Pancreas (tissue), 10 donors: Measurements from ENCODE around the gene CHID1. TPM values are rescaled to one million over a fixed set of nuclear protein-coding genes. Genes with fewer than 3 reads are reported as not detected.
A peak's percentile ranks its signal among the peaks of the same experiment; 100 is the strongest.

Experiments
- ATAC-seq, 4 donors: fragments of 200-7000 bp; cut with Tn5 transposase; one replicate each; pipeline versions ENCODE4 v1.8.0 to v1.9.1; 2020; ENCODE audit warnings: mild to moderate bottlenecking in 4 of 4, moderate library complexity in 4 of 4
- DNase-seq, 6 donors: peaks; one replicate each; pipeline ENCODE4 v3.0.0-alpha.2; 2020
- FAIRE-seq: peaks from 2 replicates; lab custom pipeline; 2012; peaks lifted over from hg19 to GRCh38; lab: Jason Lieb, UNC
- H3K27ac ChIP-seq, 4 donors: fragments of 200-600 bp; sonication (generic); 1 replicate in 3 of 4; 2 replicates in 1 of 4; pipeline versions ENCODE4 v1.5.0 to v1.8.0; 2020
- H3K27me3 ChIP-seq, 4 donors: fragments of 200-600 bp; one replicate each; pipeline ENCODE4 v1.8.0; 2021
- H3K36me3 ChIP-seq, 3 donors: fragments of 200-600 bp; sonication (generic) in 1 of 3; one replicate each; pipeline versions ENCODE4 v1.5.0 to v1.8.0; 2020 to 2021
- H3K4me1 ChIP-seq, 3 donors: fragments of 200-600 bp; one replicate each; pipeline ENCODE4 v1.8.0; 2021
- H3K4me3 ChIP-seq, 4 donors: fragments of 200-600 bp; sonication (generic) in 2 of 4; one replicate each; pipeline versions ENCODE4 v1.5.0 to v1.8.0; 2020 to 2021
- H3K9me3 ChIP-seq, 4 donors: fragments of 200-600 bp; one replicate each; pipeline ENCODE4 v1.8.0; 2021
- WGBS, 2 donors: extraction: QIAGEN DNeasy Blood & Tissue Kit; methylation state at CpG; one replicate each; pipeline ENCODE4 v1.1.7; 2013; 5-methylcytosine and 5-hydroxymethylcytosine counted together
- intact Hi-C, 3 donors: fragments of 100-400 bp; cut with DNase I; formaldehyde crosslinking; loops; one replicate each; pipeline versions ENCODE4 v1.11.1 to v1.14.2; 2022
- polyA plus RNA-seq, 2 donors: library from polyadenylated mRNA; stranded (reverse); fragments of 200-250 nt; gene quantifications; one replicate each; pipeline ENCODE4 v1.2.3, GENCODE V29; 2013
- total RNA-seq, 6 donors: library from RNA; stranded (reverse); fragmentation: NEBNext Ultra II Directional in 4 of 6; extraction: Animal tissue kit (Norgen Biotek cat#: 25700) in 4 of 6; gene quantifications; one replicate each; pipeline versions ENCODE4 v1.2.1 to v1.2.4, GENCODE V29; 2021 to 2023
- TF ChIP-seq, protein P1 (sequence below), 4 donors: fragments of 200-600 bp; sonication (generic) in 3 of 4; IDR thresholded peaks; one replicate each; pipeline versions ENCODE4 v1.5.0 to v1.8.0; 2021; ENCODE audit warnings: antibody characterized with exemption in 4 of 4
- donor health status: healthy with polysubstance abuse.
- donor health status: DM: no; HTN: no; CAD: no; lungs with moderate emphysema.
- donor health status: DM: no; HTN: no; CAD: no.
- donor health status: control.
- donor health status: control.
- donor health status: Bipolar disorder and iron deficiency.
- donor health status: DM: yes; HTN: yes; CAD: no.
- donor health status: DM: no; HTN: no; CAD: no.
- donor health status: DM: no; HTN: no; CAD: no.
- donor health status: DM: yes; HTN: yes; CAD: no.

CHID1 gene
- total and polyA plus RNA-seq, 8 donors: 41.7 to 86.0 (median 62.1) TPM

DNA sequence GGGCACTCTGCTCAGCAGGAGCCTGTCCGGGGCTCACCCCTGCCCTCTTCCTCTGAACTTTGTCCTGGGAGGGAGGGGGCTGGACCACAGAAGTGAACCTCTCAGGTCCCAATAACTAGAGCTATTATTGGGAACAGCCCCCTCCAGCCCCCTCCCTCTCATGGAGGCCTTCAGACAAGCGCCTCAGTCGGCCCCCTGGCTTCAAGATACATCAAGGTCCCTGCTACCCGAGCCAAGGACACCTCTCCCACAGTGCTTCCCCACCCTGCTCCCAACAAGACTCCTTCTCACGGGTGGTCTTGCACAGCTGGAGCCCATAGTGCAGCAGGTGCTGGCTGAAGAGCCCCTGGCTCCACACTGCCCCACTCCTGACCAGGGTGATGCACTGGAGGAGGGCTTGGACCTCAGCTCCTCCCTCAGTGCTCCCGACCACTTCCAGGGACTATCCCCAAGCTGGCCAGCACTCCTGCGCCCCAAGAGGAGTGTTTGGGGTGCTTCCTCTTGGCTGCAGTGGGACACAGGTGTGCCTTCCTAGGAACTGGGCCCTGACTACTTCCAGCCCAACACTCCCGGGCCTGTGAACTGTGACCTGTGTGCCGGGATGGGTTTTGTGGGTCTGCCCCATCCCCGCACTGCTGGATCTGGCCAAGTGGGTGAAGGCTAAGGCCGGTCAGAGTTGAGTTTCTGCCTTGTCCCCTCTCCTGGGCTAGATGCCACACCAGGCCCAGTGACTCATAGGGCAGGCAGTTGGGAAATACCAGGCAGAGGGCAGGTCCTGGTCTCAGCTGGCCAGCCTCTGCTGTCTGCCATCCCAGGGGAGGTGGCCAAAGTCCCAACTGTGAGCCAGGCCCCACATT is 89.7 kb downstream of the CHID1 start:
- H3K27ac ChIP-seq: peak overlapping the region; percentile 91 to 99 (median 97)
- DNase-seq: peak; percentile 81 to 96 (median 94)
- no peaks in the 10 kb centered on the region for H3K9me3 ChIP-seq
- no peaks in the 10 kb centered on the region for H3K27me3 ChIP-seq
- H3K4me1 ChIP-seq: peaks cover 22 to 38% (median 32%) of the 10 kb centered on the region in 3 donors
- TF ChIP-seq, protein P1, sequence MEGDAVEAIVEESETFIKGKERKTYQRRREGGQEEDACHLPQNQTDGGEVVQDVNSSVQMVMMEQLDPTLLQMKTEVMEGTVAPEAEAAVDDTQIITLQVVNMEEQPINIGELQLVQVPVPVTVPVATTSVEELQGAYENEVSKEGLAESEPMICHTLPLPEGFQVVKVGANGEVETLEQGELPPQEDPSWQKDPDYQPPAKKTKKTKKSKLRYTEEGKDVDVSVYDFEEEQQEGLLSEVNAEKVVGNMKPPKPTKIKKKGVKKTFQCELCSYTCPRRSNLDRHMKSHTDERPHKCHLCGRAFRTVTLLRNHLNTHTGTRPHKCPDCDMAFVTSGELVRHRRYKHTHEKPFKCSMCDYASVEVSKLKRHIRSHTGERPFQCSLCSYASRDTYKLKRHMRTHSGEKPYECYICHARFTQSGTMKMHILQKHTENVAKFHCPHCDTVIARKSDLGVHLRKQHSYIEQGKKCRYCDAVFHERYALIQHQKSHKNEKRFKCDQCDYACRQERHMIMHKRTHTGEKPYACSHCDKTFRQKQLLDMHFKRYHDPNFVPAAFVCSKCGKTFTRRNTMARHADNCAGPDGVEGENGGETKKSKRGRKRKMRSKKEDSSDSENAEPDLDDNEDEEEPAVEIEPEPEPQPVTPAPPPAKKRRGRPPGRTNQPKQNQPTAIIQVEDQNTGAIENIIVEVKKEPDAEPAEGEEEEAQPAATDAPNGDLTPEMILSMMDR (IDR thresholded peaks at IDR 0.05): no peak
- FAIRE-seq: no peak
- intact Hi-C loops: no loop called here
- H3K36me3 ChIP-seq: peaks cover 0 to 10% (median 6%) of the 10 kb centered on the region in 3 donors
- ATAC-seq: peak; percentile 42 to 61 (median 48)
- 7 to 11% methylated on average over 11 of the region's 11 CpGs for WGBS, 2 donors
- peak overlapping the region; percentile 80 to 97 (median 90) for H3K4me3 ChIP-seq

DNA sequence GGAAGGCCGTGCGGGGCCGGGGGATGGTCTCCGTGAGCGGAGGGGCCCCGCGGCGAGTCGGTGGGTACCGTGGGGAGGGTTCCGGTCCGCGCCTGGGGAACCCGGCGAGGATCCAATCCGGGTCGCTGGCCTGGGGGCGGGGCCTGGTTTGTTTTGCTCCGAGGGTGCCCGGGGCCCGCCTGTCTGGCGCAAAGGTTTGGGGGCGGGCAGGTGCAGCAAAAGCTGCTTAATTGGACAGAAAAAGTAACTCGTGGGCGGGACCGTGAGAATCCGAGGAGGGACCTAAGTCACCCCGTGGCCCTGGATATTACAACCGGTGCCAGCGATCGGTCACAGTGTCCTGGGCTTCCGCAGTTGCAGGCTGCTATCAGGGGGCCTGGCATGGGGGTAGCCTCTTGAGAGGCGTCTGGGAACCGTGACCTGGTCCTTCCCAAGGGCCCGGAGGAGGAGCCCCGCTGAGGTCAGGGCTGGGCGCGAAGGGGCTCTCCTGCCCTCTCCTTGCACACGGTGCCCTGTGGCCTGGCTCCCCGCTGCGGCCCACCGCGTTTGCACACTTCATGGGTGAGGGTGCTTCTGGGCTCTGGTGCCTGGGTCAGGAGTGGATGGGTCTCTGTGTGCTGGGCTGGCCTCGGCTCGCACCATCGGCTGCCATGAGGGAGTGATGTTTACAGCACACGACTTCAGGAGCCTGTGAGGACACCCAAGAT is 90.5 kb downstream of the CHID1 start:
- H3K4me3 ChIP-seq: peak overlapping the region; percentile 80 to 97 (median 90)
- 1% methylated on average over 24 to 47 of the region's 47 CpGs for WGBS, 2 donors
- H3K27ac ChIP-seq: peak overlapping the region; percentile 91 to 99 (median 97)
- H3K27me3 ChIP-seq: no peaks in the 10 kb centered on the region
- FAIRE-seq (no peak), ATAC-seq (peak; percentile 47 to 68 (median 58)), DNase-seq (peak; percentile 92 to 97 (median 96))
- H3K36me3 ChIP-seq: peaks cover 0 to 10% (median 6%) of the 10 kb centered on the region in 3 donors
- intact Hi-C loops: no loop called here
- H3K4me1 ChIP-seq: peaks cover 14 to 30% (median 24%) of the 10 kb centered on the region in 3 donors
- H3K9me3 ChIP-seq: no peaks in the 10 kb centered on the region
- TF ChIP-seq, protein P1 (IDR thresholded peaks at IDR 0.05): no peak

DNA sequence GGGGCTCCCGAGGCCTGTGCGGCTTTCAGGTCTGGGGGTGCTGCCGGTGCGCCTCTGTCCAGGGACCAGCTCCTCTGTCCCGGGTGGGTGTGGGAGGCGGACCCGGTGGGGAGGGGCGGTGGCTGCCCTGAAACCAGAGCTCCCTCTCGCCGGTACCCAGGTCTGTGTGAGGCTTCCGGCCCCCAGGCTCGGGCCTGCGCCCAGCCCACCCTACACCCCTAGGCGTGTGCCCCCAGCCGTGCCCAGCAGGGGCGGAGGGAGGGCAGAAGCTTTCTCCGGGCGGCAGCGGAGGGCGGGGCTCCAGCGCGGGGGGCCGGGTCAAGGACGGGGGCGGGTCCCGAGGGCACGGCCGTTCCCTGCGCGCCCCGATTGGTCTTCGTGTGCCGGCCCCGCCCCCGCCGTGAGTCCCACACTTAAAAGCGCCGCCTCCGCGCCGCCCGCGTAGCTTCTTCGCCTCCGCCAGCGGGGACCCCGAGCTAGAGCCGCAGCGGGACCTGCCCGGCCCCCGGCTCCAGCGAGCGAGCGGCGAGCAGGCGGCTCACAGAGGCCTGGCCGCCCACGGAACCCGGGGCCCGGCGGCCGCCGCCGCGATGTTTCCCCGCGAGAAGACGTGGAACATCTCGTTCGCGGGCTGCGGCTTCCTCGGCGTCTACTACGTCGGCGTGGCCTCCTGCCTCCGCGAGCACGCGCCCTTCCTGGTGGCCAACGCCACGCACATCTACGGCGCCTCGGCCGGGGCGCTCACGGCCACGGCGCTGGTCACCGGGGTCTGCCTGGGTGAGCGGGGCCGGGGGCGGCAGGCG is 91.3 kb downstream of the CHID1 start:
- peak overlapping the region; percentile 80 to 97 (median 90) for H3K4me3 ChIP-seq
- peak overlapping the region; percentile 91 to 99 (median 97) for H3K27ac ChIP-seq
- no peaks in the 10 kb centered on the region for H3K27me3 ChIP-seq
- peaks cover 0 to 7% (median 6%) of the 10 kb centered on the region in 3 donors for H3K36me3 ChIP-seq
- peaks cover 10 to 29% (median 24%) of the 10 kb centered on the region in 3 donors for H3K4me1 ChIP-seq
- intact Hi-C loops: no loop called here
- WGBS, 2 donors: 0 to 1% methylated on average over 53 to 96 of the region's 96 CpGs
- TF ChIP-seq, protein P1 (IDR thresholded peaks at IDR 0.05): peak in 1 of 4 donors; percentile 8
- no peaks in the 10 kb centered on the region for H3K9me3 ChIP-seq
- DNase-seq: peak; percentile 92 to 97 (median 94)
- no peak for FAIRE-seq
- peak; percentile 70 to 79 (median 75) for ATAC-seq

DNA sequence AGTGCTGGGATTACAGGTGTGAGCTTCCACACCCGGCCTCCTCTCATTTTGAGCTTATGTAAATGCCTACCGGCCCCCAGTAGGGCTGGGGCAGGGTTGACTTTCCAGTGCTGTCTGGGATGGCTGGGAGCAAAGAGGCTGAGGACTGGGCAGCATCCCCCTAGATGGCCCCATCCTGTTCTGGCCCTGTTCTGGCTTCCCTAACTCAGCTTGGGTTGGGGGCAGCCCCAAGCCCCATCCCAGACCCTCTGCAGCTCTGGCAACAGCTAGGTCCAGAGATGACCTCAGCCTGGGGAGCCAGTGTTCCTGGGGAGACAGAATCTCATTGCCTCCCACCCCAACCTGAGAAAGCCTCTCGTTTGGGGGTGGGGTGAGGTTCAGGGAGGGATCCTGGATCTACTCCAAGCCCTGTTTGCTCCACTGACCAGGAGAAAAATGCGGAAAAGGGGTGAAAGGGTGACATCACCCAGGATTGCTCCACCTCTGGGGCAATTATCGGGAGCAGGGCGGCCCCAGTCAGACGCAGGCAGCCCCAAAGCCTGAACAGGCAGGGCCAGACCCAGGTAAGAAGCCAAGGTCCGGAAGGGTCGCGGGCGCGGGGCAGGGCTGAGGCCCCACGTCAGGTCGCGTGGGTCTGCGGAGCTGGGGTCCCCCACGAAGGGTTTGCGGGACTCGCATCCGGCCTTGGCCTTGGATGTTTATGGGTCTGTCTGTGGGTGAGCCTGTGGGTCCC is 92.0 kb downstream of the CHID1 start, which contains the start of gene PNPLA2:
TSS of gene PNPLA2 (plus strand) at position 519 of the 733 bp plus-strand sequence. CDS start 805 bp downstream, outside the sequence.
- peak in 3 of 4 donors; percentile 3 to 5 (median 4) for ATAC-seq
- FAIRE-seq: no peak
- WGBS, 2 donors: 12 to 14% methylated on average over 17 to 20 of the region's 20 CpGs

More for the DNA sequence above, 92.0 kb downstream of the CHID1 start, which contains the start of gene PNPLA2:
- H3K27me3 ChIP-seq: no peaks in the 10 kb centered on the region
- no peaks in the 10 kb centered on the region for H3K9me3 ChIP-seq
- peaks cover 0 to 3% (median 0%) of the 10 kb centered on the region in 3 donors for H3K36me3 ChIP-seq
- peaks cover 10 to 29% (median 24%) of the 10 kb centered on the region in 3 donors for H3K4me1 ChIP-seq
- DNase-seq: peak in 5 of 6 donors; percentile 64 to 76 (median 70)
- H3K27ac ChIP-seq: peak within 1 kb of the TSS; percentile 91 to 99 (median 97)
- intact Hi-C loops: no loop called here
- H3K4me3 ChIP-seq: peak within 1 kb of the TSS; percentile 80 to 97 (median 90)
- TF ChIP-seq, protein P1 (IDR thresholded peaks at IDR 0.05): no peak
